Mesenteric fat pad (tissue), 1 donor: Measurements from ENCODE around the gene ZNG1F. TPM values are rescaled to one million over a fixed set of nuclear protein-coding genes. Genes with fewer than 3 reads are reported as not detected.
"Not testable (repeated sequence)": the region's sequence is repeated elsewhere in the genome, so short reads cannot be mapped to it uniquely, and the experiment has no call there.

Experiments
- DNase-seq: peaks from one replicate; pipeline ENCODE4 v3.0.0-alpha.2; 2020; ENCODE audit warnings: low spot score
- microRNA-seq: library from miRNA; unstranded; fragments of <30 nt; microRNA quantifications from one replicate; pipeline ENCODE4 v1.2.0, GENCODE V29; 2020; ENCODE audit warnings: borderline number of aligned reads
- total RNA-seq: library from RNA; stranded (reverse); fragmentation: NEBNext Ultra II Directional; extraction: Animal tissue kit (Norgen Biotek cat#: 25700); gene quantifications from one replicate; pipeline ENCODE4 v1.2.1, GENCODE V29; 2021
- donor health status: DM: yes; HTN: yes; CAD: no.

Gene ZNG1F
- total RNA-seq, 1 donor from 2014 or later, result 3.8 TPM

DNA sequence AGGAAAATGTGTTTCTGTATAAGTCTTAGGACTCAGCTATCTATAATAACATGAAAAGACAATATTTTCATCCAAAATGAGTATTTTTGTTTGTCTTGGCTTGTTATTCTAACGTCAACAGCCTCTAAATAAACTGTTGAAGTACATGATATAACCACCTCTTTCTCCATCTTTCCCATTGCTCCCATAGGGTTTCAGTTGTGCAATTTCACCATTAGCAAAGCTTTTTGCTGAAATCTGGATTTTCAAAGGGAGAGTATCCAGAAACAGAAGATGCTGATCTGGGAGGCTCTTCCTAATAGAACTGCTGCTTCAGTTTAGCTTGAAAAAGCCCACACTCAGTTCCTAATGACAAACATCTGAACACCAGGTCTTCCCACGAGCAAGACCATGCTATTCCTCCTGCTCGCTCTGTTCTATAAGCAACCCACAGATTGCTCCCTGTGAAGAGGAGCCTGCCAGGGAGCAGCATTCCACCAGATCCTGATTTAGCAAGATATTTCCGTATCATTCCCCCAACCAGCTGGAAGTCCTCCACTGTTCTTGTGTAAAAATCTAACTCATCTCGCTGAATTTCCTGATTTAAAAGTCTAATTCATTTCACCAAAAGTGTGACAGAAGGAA is 101.8 kb downstream of the ZNG1F start:
- DNase-seq, result not testable (repeated sequence)

DNA sequence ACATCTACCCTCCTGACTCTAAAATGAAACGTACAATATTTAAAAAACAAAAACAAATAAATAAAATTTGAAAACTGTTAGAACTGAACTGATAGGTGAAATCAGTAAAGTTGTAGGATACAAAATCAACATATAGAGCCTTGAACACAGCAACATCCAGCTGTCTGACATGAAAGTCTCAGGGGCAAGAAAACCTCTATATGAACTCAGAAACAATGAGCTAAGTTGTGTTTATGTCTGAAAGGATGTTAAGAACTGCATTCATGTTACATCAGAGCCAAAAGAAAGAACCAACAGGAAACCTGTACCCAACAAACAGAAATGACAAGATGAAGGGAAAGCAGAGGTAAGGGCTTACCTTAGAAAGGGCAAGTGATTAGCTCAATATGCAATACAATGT is 102.4 kb downstream of the ZNG1F start:
- DNase-seq, result not testable (repeated sequence)

- DNase-seq, result not testable (repeated sequence)
These were observed 102.9 kb downstream of the ZNG1F start for GRCh38 chr9:41086215-41086614.

DNA sequence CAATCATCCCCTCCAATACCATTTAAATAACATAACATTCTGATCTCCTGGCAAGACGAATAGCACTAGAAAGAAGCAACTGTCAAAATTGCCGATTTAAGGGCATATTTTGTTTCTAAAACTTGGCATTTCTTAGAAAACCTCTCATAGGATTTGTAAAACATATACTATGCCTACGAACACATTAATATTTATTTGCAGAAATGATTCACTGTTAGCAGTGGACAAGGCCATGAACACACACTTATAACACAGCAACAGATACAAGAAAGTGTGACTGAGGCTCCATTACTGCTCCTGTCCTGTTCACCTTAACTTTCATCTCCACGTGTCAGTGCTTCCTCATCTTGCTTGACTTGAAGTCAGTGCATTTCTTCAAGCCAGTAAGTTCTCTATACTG is 106.8 kb downstream of the ZNG1F start:
- not testable (repeated sequence) for DNase-seq

Small RNA genes lying within 50 kb of the gene (microRNA-seq; reads per million reads assigned to microRNA genes)
- not detected for gene MIR4477A

Other genes with a start within 250 kb of the ZNG1F start
- gene FOXD4L6, start 60.6 kb downstream of the ZNG1F start, total RNA-seq, result not detected